ENCODE results near the gene LZTR1. TPM values are rescaled to one million over a fixed set of nuclear protein-coding genes. Genes with fewer than 3 reads are reported as not detected.

Gene LZTR1
- total and polyA plus RNA-seq, 2 donors (not counting 3 experiments of a cell fraction or from before 2014, with no cell fraction given), result 56.6 to 86.8 TPM

- Histone ChIP-seq H3K9ac (replicated peaks; ENCODE audit: extremely low read depth, insufficient read depth, low read length) (no peak overlapping the region), H3K4me1 (ENCODE audit: control insufficient read depth, extremely low read depth, insufficient read depth, low read length) (no peaks in the 10 kb centered on the region), H3K27ac (ENCODE audit: insufficient read depth, low read depth, low read length) (no peak overlapping the region), H3K27me3 (ENCODE audit: control insufficient read depth in 2 of 2, insufficient read depth in 2 of 2, low read length in 2 of 2) (peaks cover 4 to 18% of the 10 kb centered on the region in 2 experiments), H3K36me3 (ENCODE audit: control insufficient read depth in 2 of 2, extremely low read depth in 1 of 2, insufficient read depth in 2 of 2, low read length in 2 of 2) (no peaks in the 10 kb centered on the region), H3K79me2 (ENCODE audit: control insufficient read depth, insufficient read depth, low read length) (no peaks in the 10 kb centered on the region), H3K4me2 (ENCODE audit: insufficient read depth, low read length) (peak overlapping the region; percentile 46), H3K4me3 (replicated peaks in 1 of 3; ENCODE audit: insufficient read depth in 1 of 3, low read depth in 1 of 3, low read length in 3 of 3) (peak overlapping the region in 1 of 3 experiments; percentile 14), H4K20me1 (replicated peaks; ENCODE audit: control insufficient read depth, extremely low read depth, insufficient read depth, low read length) (no peaks in the 10 kb centered on the region), H3K9me1 (replicated peaks; ENCODE audit: control insufficient read depth, extremely low read depth, insufficient read depth, low read length) (no peaks in the 10 kb centered on the region), H3K9me3 (replicated peaks; ENCODE audit: control insufficient read depth, insufficient read depth, low read length) (no peaks in the 10 kb centered on the region), H2AFZ (ENCODE audit: low read depth, low read length) (peak overlapping the region; percentile 38)
- TF ChIP-seq CTCF (IDR thresholded peaks at IDR 0.05; ENCODE audit: extremely low read depth in 1 of 2, insufficient read depth in 1 of 2, low read depth in 1 of 2, low read length in 2 of 2) (no peak), POLR2A (IDR thresholded peaks at IDR 0.05; ENCODE audit: low read depth, low read length) (no peak), EZH2 (IDR thresholded peaks at IDR 0.05; ENCODE audit: borderline replicate concordance, low read depth, low read length, severe bottlenecking) (peak; percentile 91)
- DNase-seq (ENCODE audit: low read depth, low spot score) (no peak), FAIRE-seq (no peak)
- dilution Hi-C loops (cut with MboI; ENCODE audit: extremely low pct_ligation_motif_present, low sequenced_read_pairs), result no loop called here
- intact Hi-C loops (cut with micrococcal nuclease), result no loop called here
- BruUV-seq (replicated peaks), result no TSS peak
- ChIA-PET POLR2A (no interaction called here), CTCF (interaction anchor here (1.4 kb wide), 1 partner anchor 9 kb away, joined by 5 read pairs; no protein-coding TSS in a partner anchor)
These were observed 16.8 kb upstream of the LZTR1 start for GRCh38 chr22:20965104-20965887.

Measured in endothelial cell of umbilical vein (primary cell).